Measurements from ENCODE around the gene HECA. TPM values are rescaled to one million over a fixed set of nuclear protein-coding genes. Genes with fewer than 3 reads are reported as not detected.

HECA gene
- total and polyA plus RNA-seq, 2 of the 8 experiments (the other 6 are each of a cell fraction or from before 2014, with no cell fraction given) = 2.4 to 9.2 TPM

DNA sequence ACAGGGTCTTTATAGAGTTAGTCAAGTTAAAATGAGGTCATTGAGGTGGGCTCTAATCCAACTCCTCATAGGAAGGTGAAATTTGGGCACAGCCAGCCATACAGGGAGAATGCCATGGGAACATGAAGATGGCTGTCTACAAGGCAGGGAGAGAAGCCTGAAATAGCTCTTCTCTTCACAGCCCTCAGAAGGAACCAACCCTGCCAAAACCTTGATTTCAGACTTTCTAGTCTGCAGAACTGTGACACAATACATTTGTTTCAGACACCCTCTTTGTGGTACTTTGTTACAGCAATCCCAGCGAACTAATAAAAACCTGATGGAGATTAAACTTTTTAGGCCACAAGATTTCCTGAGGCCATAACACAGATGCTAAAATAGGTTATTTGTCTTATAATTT, 43.1 kb upstream of the HECA start (continued):
- TF ChIP-seq, protein P1, sequence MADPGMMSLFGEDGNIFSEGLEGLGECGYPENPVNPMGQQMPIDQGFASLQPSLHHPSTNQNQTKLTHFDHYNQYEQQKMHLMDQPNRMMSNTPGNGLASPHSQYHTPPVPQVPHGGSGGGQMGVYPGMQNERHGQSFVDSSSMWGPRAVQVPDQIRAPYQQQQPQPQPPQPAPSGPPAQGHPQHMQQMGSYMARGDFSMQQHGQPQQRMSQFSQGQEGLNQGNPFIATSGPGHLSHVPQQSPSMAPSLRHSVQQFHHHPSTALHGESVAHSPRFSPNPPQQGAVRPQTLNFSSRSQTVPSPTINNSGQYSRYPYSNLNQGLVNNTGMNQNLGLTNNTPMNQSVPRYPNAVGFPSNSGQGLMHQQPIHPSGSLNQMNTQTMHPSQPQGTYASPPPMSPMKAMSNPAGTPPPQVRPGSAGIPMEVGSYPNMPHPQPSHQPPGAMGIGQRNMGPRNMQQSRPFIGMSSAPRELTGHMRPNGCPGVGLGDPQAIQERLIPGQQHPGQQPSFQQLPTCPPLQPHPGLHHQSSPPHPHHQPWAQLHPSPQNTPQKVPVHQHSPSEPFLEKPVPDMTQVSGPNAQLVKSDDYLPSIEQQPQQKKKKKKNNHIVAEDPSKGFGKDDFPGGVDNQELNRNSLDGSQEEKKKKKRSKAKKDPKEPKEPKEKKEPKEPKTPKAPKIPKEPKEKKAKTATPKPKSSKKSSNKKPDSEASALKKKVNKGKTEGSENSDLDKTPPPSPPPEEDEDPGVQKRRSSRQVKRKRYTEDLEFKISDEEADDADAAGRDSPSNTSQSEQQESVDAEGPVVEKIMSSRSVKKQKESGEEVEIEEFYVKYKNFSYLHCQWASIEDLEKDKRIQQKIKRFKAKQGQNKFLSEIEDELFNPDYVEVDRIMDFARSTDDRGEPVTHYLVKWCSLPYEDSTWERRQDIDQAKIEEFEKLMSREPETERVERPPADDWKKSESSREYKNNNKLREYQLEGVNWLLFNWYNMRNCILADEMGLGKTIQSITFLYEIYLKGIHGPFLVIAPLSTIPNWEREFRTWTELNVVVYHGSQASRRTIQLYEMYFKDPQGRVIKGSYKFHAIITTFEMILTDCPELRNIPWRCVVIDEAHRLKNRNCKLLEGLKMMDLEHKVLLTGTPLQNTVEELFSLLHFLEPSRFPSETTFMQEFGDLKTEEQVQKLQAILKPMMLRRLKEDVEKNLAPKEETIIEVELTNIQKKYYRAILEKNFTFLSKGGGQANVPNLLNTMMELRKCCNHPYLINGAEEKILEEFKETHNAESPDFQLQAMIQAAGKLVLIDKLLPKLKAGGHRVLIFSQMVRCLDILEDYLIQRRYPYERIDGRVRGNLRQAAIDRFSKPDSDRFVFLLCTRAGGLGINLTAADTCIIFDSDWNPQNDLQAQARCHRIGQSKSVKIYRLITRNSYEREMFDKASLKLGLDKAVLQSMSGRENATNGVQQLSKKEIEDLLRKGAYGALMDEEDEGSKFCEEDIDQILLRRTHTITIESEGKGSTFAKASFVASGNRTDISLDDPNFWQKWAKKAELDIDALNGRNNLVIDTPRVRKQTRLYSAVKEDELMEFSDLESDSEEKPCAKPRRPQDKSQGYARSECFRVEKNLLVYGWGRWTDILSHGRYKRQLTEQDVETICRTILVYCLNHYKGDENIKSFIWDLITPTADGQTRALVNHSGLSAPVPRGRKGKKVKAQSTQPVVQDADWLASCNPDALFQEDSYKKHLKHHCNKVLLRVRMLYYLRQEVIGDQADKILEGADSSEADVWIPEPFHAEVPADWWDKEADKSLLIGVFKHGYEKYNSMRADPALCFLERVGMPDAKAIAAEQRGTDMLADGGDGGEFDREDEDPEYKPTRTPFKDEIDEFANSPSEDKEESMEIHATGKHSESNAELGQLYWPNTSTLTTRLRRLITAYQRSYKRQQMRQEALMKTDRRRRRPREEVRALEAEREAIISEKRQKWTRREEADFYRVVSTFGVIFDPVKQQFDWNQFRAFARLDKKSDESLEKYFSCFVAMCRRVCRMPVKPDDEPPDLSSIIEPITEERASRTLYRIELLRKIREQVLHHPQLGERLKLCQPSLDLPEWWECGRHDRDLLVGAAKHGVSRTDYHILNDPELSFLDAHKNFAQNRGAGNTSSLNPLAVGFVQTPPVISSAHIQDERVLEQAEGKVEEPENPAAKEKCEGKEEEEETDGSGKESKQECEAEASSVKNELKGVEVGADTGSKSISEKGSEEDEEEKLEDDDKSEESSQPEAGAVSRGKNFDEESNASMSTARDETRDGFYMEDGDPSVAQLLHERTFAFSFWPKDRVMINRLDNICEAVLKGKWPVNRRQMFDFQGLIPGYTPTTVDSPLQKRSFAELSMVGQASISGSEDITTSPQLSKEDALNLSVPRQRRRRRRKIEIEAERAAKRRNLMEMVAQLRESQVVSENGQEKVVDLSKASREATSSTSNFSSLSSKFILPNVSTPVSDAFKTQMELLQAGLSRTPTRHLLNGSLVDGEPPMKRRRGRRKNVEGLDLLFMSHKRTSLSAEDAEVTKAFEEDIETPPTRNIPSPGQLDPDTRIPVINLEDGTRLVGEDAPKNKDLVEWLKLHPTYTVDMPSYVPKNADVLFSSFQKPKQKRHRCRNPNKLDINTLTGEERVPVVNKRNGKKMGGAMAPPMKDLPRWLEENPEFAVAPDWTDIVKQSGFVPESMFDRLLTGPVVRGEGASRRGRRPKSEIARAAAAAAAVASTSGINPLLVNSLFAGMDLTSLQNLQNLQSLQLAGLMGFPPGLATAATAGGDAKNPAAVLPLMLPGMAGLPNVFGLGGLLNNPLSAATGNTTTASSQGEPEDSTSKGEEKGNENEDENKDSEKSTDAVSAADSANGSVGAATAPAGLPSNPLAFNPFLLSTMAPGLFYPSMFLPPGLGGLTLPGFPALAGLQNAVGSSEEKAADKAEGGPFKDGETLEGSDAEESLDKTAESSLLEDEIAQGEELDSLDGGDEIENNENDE (IDR thresholded peaks at IDR 0.05; ENCODE audit: insufficient replicate concordance, low read length) = no peak
- TF ChIP-seq NANOG (IDR thresholded peaks at IDR 0.05; ENCODE audit: insufficient read depth, low read depth, low read length, poor library complexity, severe bottlenecking) = no peak
- no peak for TF ChIP-seq CBX5 (IDR thresholded peaks at IDR 0.05; ENCODE audit: low read depth, low read length)
- no peak for TF ChIP-seq CTBP2 (IDR thresholded peaks at IDR 0.05; ENCODE audit: borderline replicate concordance, insufficient read depth, insufficient read length, low read length)
- TF ChIP-seq CHD1 (IDR thresholded peaks at IDR 0.05; ENCODE audit: low read depth, low read length) = no peak
- no peak for TF ChIP-seq SIX5 (IDR thresholded peaks at IDR 0.05; ENCODE audit: low read depth, low read length)
- no peak for TF ChIP-seq JUND (IDR thresholded peaks at IDR 0.05; ENCODE audit: low read length)
- TF ChIP-seq, protein P2, sequence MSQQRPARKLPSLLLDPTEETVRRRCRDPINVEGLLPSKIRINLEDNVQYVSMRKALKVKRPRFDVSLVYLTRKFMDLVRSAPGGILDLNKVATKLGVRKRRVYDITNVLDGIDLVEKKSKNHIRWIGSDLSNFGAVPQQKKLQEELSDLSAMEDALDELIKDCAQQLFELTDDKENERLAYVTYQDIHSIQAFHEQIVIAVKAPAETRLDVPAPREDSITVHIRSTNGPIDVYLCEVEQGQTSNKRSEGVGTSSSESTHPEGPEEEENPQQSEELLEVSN (IDR thresholded peaks at IDR 0.05) = no peak
- TF ChIP-seq EZH2 (IDR thresholded peaks at IDR 0.05; ENCODE audit: low read depth, low read length, severe bottlenecking) = no peak
